SU-DHL-6 (cell line): ENCODE data around the gene CHSY3.

Experiments used
- CTCF ChIP-seq: fragments of 200-600 bp; sonication (generic); IDR thresholded peaks from one replicate; pipeline ENCODE4 v1.5.1; 2017; ENCODE audit warnings: antibody characterized with exemption, mild to moderate bottlenecking, low read length, moderate library complexity; ENCODE audit not compliant: insufficient read depth, poor library complexity, severe bottlenecking
- EZH2phosphoT487 ChIP-seq: fragments of 200-600 bp; sonication (generic), shearing (Covaris generic); conservative IDR thresholded peaks from 2 replicates; pipeline ENCODE4 v1.6.1; 2018; ENCODE audit warnings: mild to moderate bottlenecking, antibody characterized with exemption, low read length, moderate library complexity, mixed read lengths

GRCh38 chr5:130216286-130216685, 312.0 kb downstream of the CHSY3 start:
- TF ChIP-seq CTCF (no peak), EZH2phosphoT487 (no peak)
